LNCAP (cell line): Measurements from ENCODE around the gene NPVF.

Source experiments
- CTCF ChIP-seq: fragments of 450-650 bp; IDR thresholded peaks from 2 replicates; pipeline ENCODE4 v1.5.1; 2017; ENCODE audit warnings: mild to moderate bottlenecking

NPVF gene

GRCh38 chr7:25187932-25188331 lies 40.4 kb downstream of the NPVF start:
- no peak for TF ChIP-seq CTCF

GRCh38 chr7:25186436-25186835 lies 41.9 kb downstream of the NPVF start:
- no peak for TF ChIP-seq CTCF

GRCh38 chr7:25181532-25181931 lies 46.8 kb downstream of the NPVF start:
- TF ChIP-seq CTCF, result no peak

GRCh38 chr7:25180946-25181345 lies 47.3 kb downstream of the NPVF start:
- TF ChIP-seq CTCF, result no peak

GRCh38 chr7:25180592-25180923 lies 47.7 kb downstream of the NPVF start:
- peak; percentile 7; the same call in 1 of the 2 replicates for TF ChIP-seq CTCF

GRCh38 chr7:25179771-25180591 lies 48.3 kb downstream of the NPVF start:
- TF ChIP-seq CTCF, result peak; percentile 89

- TF ChIP-seq CTCF, result no peak
Observed at GRCh38 chr7:25179325-25179724, 49.0 kb downstream of the NPVF start.
